Gastroesophageal sphincter (tissue), 3 donors: ENCODE measurements around the gene CARS2.

Experiments used
- EP300 ChIP-seq: sonication (generic); formaldehyde crosslinking; IDR thresholded peaks from one replicate; pipeline ENCODE4 v1.6.1; 2017; ENCODE audit warnings: antibody characterized with exemption, mild to moderate bottlenecking
- POLR2A ChIP-seq, 2 donors: fragments of 450-650 bp; IDR thresholded peaks; one replicate each; pipeline ENCODE4 v1.6.1; 2017; ENCODE audit warnings: antibody characterized with exemption in 2 of 2, mild to moderate bottlenecking in 2 of 2, moderate library complexity in 1 of 2
- POLR2AphosphoS5 ChIP-seq: sonication (generic); formaldehyde crosslinking; IDR thresholded peaks from one replicate; pipeline ENCODE4 v1.6.1; 2017; ENCODE audit warnings: antibody characterized with exemption
- TF ChIP-seq, protein P1 (sequence below), 4 experiments: fragments of 200-600 bp in 2 of 4; fragments of 450-650 bp in 2 of 4; sonication (generic) in 1 of 4; IDR thresholded peaks; one replicate each; pipeline ENCODE4 v1.5.1; 2017 to 2019; ENCODE audit warnings: antibody characterized with exemption in 4 of 4, mild to moderate bottlenecking in 2 of 4, moderate library complexity in 2 of 4

- no peak for TF ChIP-seq EP300
- TF ChIP-seq, protein P1, sequence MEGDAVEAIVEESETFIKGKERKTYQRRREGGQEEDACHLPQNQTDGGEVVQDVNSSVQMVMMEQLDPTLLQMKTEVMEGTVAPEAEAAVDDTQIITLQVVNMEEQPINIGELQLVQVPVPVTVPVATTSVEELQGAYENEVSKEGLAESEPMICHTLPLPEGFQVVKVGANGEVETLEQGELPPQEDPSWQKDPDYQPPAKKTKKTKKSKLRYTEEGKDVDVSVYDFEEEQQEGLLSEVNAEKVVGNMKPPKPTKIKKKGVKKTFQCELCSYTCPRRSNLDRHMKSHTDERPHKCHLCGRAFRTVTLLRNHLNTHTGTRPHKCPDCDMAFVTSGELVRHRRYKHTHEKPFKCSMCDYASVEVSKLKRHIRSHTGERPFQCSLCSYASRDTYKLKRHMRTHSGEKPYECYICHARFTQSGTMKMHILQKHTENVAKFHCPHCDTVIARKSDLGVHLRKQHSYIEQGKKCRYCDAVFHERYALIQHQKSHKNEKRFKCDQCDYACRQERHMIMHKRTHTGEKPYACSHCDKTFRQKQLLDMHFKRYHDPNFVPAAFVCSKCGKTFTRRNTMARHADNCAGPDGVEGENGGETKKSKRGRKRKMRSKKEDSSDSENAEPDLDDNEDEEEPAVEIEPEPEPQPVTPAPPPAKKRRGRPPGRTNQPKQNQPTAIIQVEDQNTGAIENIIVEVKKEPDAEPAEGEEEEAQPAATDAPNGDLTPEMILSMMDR (IDR thresholded peaks at IDR 0.05), result no peak
- TF ChIP-seq POLR2A (IDR thresholded peaks at IDR 0.05), result no peak
- no peak for TF ChIP-seq POLR2AphosphoS5
Measured at GRCh38 chr13:110637747-110638146, 68.2 kb downstream of the CARS2 start.
